SU-DHL-6 (cell line): ENCODE results near the gene ROR1.

Source experiments
- H2AFZ ChIP-seq: fragments of 200-600 bp; sonication (generic); 2 replicates; pipeline ENCODE4 v1.6.1; 2014; ENCODE audit warnings: low read depth, mild to moderate bottlenecking, moderate library complexity, mixed read lengths, antibody characterized with exemption, low read length; ENCODE audit not compliant: severe bottlenecking
- H3F3A ChIP-seq: fragments of 200-600 bp; shearing (Covaris generic); 2 replicates; pipeline ENCODE4 v1.6.0; 2016; ENCODE audit warnings: antibody characterized with exemption, mild to moderate bottlenecking; ENCODE audit not compliant: insufficient read depth
- H3K27ac ChIP-seq: fragments of 200-600 bp; sonication (generic); 2 replicates; pipeline ENCODE4 v1.5.1; 2016; ENCODE audit warnings: low read depth, mild to moderate bottlenecking, low read length, moderate library complexity, mixed read lengths
- H3K27me3 ChIP-seq: fragments of 200-600 bp; sonication (generic), shearing (Covaris generic); 2 replicates; pipeline ENCODE4 v1.6.0; 2014; ENCODE audit warnings: mild to moderate bottlenecking, low read length
- H3K36me3 ChIP-seq: fragments of 200-600 bp; sonication (generic); 2 replicates; pipeline ENCODE4 v1.6.1; 2014; ENCODE audit warnings: mild to moderate bottlenecking, low read length, mixed read lengths
- H3K4me2 ChIP-seq: fragments of 300-600, 200-600 bp; shearing (Covaris generic), sonication (generic); 2 replicates; pipeline ENCODE4 v1.6.0; 2014; ENCODE audit warnings: low read length, low read depth, mild to moderate bottlenecking; ENCODE audit not compliant: poor library complexity, severe bottlenecking
- H3K4me3 ChIP-seq: fragments of 200-600 bp; sonication (generic); 2 replicates; pipeline ENCODE4 v1.5.1; 2014; ENCODE audit warnings: antibody characterized with exemption, low read length, mild to moderate bottlenecking, mixed read lengths; ENCODE audit not compliant: insufficient read depth, poor library complexity, severe bottlenecking
- H3K79me2 ChIP-seq: fragments of 200-600 bp; sonication (generic); 2 replicates; pipeline ENCODE4 v1.6.1; 2014; ENCODE audit warnings: mild to moderate bottlenecking, low read length, moderate library complexity; ENCODE audit not compliant: insufficient read depth
- H3K9ac ChIP-seq: fragments of 200-600 bp; sonication (generic); 2 replicates; pipeline ENCODE4 v1.7.0; 2014; ENCODE audit warnings: mild to moderate bottlenecking, low read length
- H3K9me2 ChIP-seq: fragments of 200-600 bp; sonication (generic); replicated peaks from 2 replicates; pipeline ENCODE4 v1.6.1; 2014; ENCODE audit warnings: low read length; ENCODE audit not compliant: insufficient read depth
- H3K9me3 ChIP-seq: fragments of 200-600 bp; sonication (generic); 2 replicates; pipeline ENCODE4 v1.6.1; 2014; ENCODE audit warnings: low read length, mixed read lengths; ENCODE audit not compliant: insufficient read depth
- H4K20me1 ChIP-seq: fragments of 200-600 bp; sonication (generic); 2 replicates; pipeline ENCODE4 v1.6.1; 2014; ENCODE audit warnings: low read depth, mild to moderate bottlenecking, antibody characterized with exemption, low read length, moderate library complexity, mixed read lengths
- CTCF ChIP-seq: fragments of 200-600 bp; sonication (generic); IDR thresholded peaks from one replicate; pipeline ENCODE4 v1.5.1; 2017; ENCODE audit warnings: antibody characterized with exemption, mild to moderate bottlenecking, low read length, moderate library complexity; ENCODE audit not compliant: insufficient read depth, poor library complexity, severe bottlenecking
- EZH2phosphoT487 ChIP-seq: fragments of 200-600 bp; sonication (generic), shearing (Covaris generic); conservative IDR thresholded peaks from 2 replicates; pipeline ENCODE4 v1.6.1; 2018; ENCODE audit warnings: mild to moderate bottlenecking, antibody characterized with exemption, low read length, moderate library complexity, mixed read lengths

ROR1 gene

DNA sequence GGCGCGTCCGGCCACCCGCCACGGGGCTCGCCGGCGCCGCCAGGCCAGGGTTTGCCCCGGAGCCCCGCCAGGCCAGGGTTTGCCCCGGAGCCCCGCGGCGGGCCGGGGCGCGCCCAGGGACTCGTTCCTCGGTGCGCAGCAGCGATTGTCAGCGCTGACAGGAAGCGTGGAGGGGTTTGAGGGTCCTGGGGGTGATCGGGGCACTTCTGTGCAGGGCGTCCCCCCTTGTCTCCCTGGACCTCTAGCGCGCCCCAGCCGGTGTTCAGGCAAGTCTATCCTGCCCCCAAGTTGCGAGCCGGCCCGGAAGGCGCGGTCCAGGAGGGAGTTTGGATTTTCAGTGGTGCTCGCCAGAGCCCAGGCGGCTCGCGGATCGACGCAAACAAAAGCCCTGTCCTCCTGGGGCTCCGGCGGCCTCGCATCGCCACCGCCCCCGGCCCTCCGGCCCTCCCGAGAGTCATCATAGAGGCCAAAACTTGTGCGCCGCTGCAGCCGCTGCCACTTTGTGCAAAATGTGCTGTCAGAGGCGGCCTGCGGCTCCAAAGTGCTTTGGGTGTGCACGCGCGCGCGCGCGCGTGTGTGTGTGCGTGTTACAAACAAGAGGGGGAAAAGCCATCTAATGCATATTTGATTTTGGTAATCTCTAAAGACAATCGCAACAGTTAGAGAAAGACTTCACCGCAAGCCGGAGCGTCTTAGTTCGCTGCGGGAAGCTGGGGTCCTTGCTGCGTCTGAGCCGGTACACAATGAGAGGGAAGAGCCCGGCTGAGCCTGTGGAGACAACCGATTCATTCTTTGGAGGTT lies 1.0 kb downstream of the ROR1 start:
- Histone ChIP-seq H3K27me3 (no peaks in the 10 kb centered on the region), H3K9ac (no peak overlapping the region), H3K27ac (no peak overlapping the region), H2AFZ (no peak overlapping the region), H3K4me2 (no peak overlapping the region), H3K9me3 (no peaks in the 10 kb centered on the region), H3K4me3 (no peak overlapping the region), H3K9me2 (no peaks in the 10 kb centered on the region), H3F3A (no peaks in the 10 kb centered on the region), H4K20me1 (no peaks in the 10 kb centered on the region), H3K79me2 (no peaks in the 10 kb centered on the region), H3K36me3 (no peaks in the 10 kb centered on the region)
- no peak for TF ChIP-seq EZH2phosphoT487
- TF ChIP-seq CTCF = no peak

DNA sequence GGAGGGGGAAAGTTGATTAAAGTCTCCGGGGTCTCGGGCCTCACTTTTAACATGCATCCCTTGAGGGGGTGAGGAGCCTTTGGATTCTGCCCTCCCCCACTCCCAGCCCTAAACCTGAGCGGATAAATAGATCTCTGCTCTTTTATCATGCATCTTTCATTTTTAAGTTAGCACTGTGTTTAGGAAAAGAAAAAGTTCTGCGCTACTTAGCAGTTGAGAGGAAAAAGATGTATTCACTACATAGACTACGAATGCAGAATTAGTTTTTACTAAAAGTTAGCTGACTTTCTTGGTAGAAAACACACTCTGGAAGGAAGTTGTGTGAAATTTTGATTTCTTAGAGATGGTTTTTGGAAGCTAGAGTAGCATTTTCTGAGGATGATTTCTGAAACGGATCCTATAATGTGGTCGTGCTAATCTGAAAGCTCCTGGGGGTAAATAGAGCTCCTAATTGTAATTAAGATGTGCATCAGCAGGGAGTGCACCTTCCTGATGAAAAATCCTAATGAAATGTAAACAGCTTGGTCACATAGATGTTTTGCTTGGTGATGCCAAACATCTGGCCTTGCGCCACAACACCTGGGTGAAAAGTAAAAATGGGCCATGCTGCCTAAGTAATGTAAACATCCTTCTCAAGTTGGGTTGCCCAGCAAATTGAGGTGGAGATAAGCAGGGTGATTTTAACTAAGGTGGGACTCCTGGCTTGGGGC lies 1.8 kb downstream of the ROR1 start:
- TF ChIP-seq CTCF (no peak), EZH2phosphoT487 (no peak)
- no peak overlapping the region for H3K4me3 ChIP-seq
- no peak overlapping the region for H3K4me2 ChIP-seq
- no peaks in the 10 kb centered on the region for H3K36me3 ChIP-seq
- H3K9me2 ChIP-seq = no peaks in the 10 kb centered on the region
- no peaks in the 10 kb centered on the region for H3K9me3 ChIP-seq
- no peaks in the 10 kb centered on the region for H3K27me3 ChIP-seq
- H2AFZ ChIP-seq = no peak overlapping the region
- H3K79me2 ChIP-seq = no peaks in the 10 kb centered on the region
- H3K27ac ChIP-seq = no peak overlapping the region
- H4K20me1 ChIP-seq = no peaks in the 10 kb centered on the region
- no peaks in the 10 kb centered on the region for H3F3A ChIP-seq
- H3K9ac ChIP-seq = no peak overlapping the region

GRCh38 chr1:63777286-63777685 lies 3.5 kb downstream of the ROR1 start:
- Histone ChIP-seq H3K4me2 (no peak overlapping the region), H2AFZ (no peak overlapping the region), H3K9me3 (no peaks in the 10 kb centered on the region), H3K36me3 (no peaks in the 10 kb centered on the region), H3K9ac (no peak overlapping the region), H3K4me3 (no peak overlapping the region), H4K20me1 (no peaks in the 10 kb centered on the region), H3K27ac (no peak overlapping the region), H3F3A (no peaks in the 10 kb centered on the region), H3K27me3 (no peaks in the 10 kb centered on the region), H3K79me2 (no peaks in the 10 kb centered on the region), H3K9me2 (no peaks in the 10 kb centered on the region)
- TF ChIP-seq CTCF (no peak), EZH2phosphoT487 (no peak)
